Progenitor cell of endocrine pancreas (in vitro differentiated cells): ENCODE measurements around the gene CFAP54. TPM values are rescaled to one million over a fixed set of nuclear protein-coding genes. Genes with fewer than 3 reads are reported as not detected.
"Not testable (repeated sequence)": the region's sequence is repeated elsewhere in the genome, so short reads cannot be mapped to it uniquely, and the experiment has no call there.

Experiments used
- DNase-seq: peaks from one replicate; pipeline ENCODE4 v3.0.0; 2021; ENCODE audit warnings: low spot score; ENCODE audit not compliant: unreplicated experiment
- H3K27ac Mint-ChIP-seq: 2 replicates; pipeline ENCODE4 v1.8.0; 2021; ENCODE audit warnings: mild to moderate bottlenecking, moderate library complexity, mixed read lengths
- H3K27me3 Mint-ChIP-seq: 2 replicates; pipeline ENCODE4 v1.8.0; 2021; ENCODE audit warnings: mixed read lengths
- H3K36me3 Mint-ChIP-seq: 2 replicates; pipeline ENCODE4 v1.8.0; 2022; ENCODE audit warnings: mixed read lengths; ENCODE audit not compliant: insufficient read depth
- H3K4me1 Mint-ChIP-seq: 2 replicates; pipeline ENCODE4 v1.8.0; 2021; ENCODE audit warnings: low read depth, mixed read lengths
- H3K4me3 Mint-ChIP-seq: 2 replicates; pipeline ENCODE4 v1.8.0; 2021; ENCODE audit warnings: low read depth, mild to moderate bottlenecking, moderate library complexity, mixed read lengths
- H3K9me3 Mint-ChIP-seq: 2 replicates; pipeline ENCODE4 v1.8.0; 2021; ENCODE audit warnings: low read depth, mixed read lengths
- total RNA-seq: library from RNA; stranded (reverse); gene quantifications from 2 replicates; pipeline ENCODE4 v1.2.1, GENCODE V29; 2021
- TF ChIP-seq, protein P1 (sequence below): fragments of 200-600 bp; sonication (generic); IDR thresholded peaks from one replicate; pipeline ENCODE4 v1.5.0; 2021; ENCODE audit warnings: antibody characterized with exemption, mild to moderate bottlenecking; ENCODE audit not compliant: unreplicated experiment

Gene CFAP54
- total RNA-seq, 1 donor from 2014 or later = 5.9 TPM

- Mint-ChIP-seq H3K9me3 (peaks cover 4% of the 10 kb centered on the region), H3K4me3 (no peak overlapping the region), H3K27ac (no peak overlapping the region), H3K4me1 (peaks cover 3% of the 10 kb centered on the region), H3K27me3 (peaks cover 12% of the 10 kb centered on the region), H3K36me3 (no peaks in the 10 kb centered on the region)
- no peak for DNase-seq
- TF ChIP-seq, protein P1, sequence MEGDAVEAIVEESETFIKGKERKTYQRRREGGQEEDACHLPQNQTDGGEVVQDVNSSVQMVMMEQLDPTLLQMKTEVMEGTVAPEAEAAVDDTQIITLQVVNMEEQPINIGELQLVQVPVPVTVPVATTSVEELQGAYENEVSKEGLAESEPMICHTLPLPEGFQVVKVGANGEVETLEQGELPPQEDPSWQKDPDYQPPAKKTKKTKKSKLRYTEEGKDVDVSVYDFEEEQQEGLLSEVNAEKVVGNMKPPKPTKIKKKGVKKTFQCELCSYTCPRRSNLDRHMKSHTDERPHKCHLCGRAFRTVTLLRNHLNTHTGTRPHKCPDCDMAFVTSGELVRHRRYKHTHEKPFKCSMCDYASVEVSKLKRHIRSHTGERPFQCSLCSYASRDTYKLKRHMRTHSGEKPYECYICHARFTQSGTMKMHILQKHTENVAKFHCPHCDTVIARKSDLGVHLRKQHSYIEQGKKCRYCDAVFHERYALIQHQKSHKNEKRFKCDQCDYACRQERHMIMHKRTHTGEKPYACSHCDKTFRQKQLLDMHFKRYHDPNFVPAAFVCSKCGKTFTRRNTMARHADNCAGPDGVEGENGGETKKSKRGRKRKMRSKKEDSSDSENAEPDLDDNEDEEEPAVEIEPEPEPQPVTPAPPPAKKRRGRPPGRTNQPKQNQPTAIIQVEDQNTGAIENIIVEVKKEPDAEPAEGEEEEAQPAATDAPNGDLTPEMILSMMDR = no peak
These were observed 3.7 kb downstream of the CFAP54 start for GRCh38 chr12:96493106-96493505.

- H3K36me3 Mint-ChIP-seq, H3K27me3 Mint-ChIP-seq, DNase-seq, H3K9me3 Mint-ChIP-seq, H3K4me3 Mint-ChIP-seq, H3K4me1 Mint-ChIP-seq, H3K27ac Mint-ChIP-seq: not testable (repeated sequence)
These were observed 4.8 kb downstream of the CFAP54 start for GRCh38 chr12:96494154-96494553.

DNA sequence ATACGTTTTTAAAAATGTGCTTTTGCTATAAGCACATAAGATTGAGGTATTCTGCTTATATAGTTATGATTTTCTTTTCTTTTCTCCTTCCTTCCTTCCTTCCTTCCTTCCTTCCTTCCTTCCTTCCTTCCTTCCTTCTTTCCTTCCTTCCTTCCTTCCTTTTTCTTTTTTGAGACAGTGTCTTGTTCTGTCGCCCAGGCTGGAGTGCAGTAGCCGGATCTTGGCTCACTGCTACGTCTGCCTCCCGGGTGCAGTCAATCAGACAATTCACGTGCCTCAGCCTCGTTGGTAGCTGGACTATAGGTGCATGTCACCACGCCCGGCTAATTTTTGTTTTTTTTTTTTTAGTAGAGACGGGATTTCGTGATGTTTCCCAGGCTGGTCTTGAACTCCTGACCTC lies 5.8 kb downstream of the CFAP54 start:
- Mint-ChIP-seq H3K4me3 (no peak overlapping the region), H3K27ac (no peak overlapping the region), H3K9me3 (peaks cover 4% of the 10 kb centered on the region), H3K27me3 (no peaks in the 10 kb centered on the region), H3K4me1 (no peaks in the 10 kb centered on the region), H3K36me3 (no peaks in the 10 kb centered on the region)
- DNase-seq = no peak
- TF ChIP-seq, protein P1 = no peak

- Mint-ChIP-seq H3K4me3 (no peak overlapping the region), H3K36me3 (no peaks in the 10 kb centered on the region)
These were observed 6.6 kb downstream of the CFAP54 start for GRCh38 chr12:96495841-96496545.

DNA sequence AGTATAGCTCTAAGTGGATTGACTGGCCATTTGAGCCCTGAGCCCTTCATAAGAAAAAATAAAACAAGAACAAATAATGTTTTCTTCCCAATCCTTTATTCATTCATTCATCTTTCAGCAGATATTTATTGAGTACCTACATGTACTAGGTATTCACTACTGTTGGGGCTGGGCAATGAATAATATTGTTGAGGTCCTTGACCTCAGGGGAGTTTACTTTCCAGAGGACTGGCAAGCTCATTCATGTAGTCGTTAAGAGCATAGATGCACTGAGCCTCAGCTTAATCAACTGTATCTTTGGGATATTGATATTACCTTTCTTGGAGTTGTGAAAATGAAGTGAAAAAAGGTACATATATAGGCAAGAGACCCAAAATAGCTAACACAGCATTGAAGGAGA lies 7.6 kb downstream of the CFAP54 start:
- Mint-ChIP-seq H3K4me1 (no peaks in the 10 kb centered on the region), H3K4me3 (no peak overlapping the region), H3K36me3 (no peaks in the 10 kb centered on the region), H3K27ac (no peak overlapping the region), H3K9me3 (peaks cover 4% of the 10 kb centered on the region), H3K27me3 (no peaks in the 10 kb centered on the region)
- TF ChIP-seq, protein P1 = no peak
- DNase-seq = no peak

More at GRCh38 chr12:96495841-96496545, 6.6 kb downstream of the CFAP54 start:
- H3K9me3 Mint-ChIP-seq = peaks cover 4% of the 10 kb centered on the region
- H3K27ac Mint-ChIP-seq = no peak overlapping the region
- no peaks in the 10 kb centered on the region for H3K27me3 Mint-ChIP-seq
- TF ChIP-seq, protein P1 = no peak
- no peaks in the 10 kb centered on the region for H3K4me1 Mint-ChIP-seq
- DNase-seq = no peak

DNA sequence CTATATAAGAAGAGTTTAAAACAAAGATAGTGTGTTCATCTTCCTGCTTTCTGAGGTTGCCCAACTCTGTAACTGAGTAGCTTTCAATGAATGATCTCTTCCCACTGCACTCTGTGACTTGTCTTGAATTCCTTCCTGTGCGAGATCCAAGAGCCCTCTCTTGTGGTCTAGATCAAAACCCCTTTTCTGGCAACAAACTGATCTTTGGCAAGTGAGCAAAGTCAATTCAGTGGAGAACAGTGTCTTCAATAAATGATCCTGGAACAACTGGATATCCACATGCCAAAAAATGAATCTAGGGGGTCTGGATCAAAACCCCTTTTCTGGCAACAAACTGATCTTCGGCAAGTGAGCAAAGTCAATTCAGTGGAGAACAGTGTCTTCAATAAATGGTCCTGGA lies 8.5 kb downstream of the CFAP54 start:
- no peaks in the 10 kb centered on the region for H3K36me3 Mint-ChIP-seq
- no peaks in the 10 kb centered on the region for H3K4me1 Mint-ChIP-seq
- H3K4me3 Mint-ChIP-seq = no peak overlapping the region
- no peaks in the 10 kb centered on the region for H3K27me3 Mint-ChIP-seq
- no peak for DNase-seq
- peaks cover 4% of the 10 kb centered on the region for H3K9me3 Mint-ChIP-seq
- TF ChIP-seq, protein P1 = no peak
- no peak overlapping the region for H3K27ac Mint-ChIP-seq
